Measurements from ENCODE around the gene GABBR1.

GABBR1 gene

DNA sequence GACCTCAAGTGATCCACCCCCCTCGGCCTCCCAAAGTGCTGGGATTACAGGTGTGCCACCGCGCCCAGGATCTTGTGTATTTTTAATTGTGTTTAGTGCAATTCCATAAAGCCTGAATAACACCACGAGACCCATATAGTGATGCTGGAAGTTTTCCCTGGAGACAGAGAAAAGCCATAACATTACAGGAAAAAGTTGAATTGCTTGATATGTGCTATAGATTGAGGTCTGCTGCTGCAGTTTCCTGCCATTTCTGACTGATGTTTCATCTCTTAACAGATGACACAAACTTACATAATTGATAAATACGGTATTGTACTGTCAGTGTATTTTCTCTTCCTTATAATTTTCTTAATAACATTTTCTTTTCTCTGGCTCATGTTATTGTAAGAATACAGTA lies 66.1 kb downstream of the GABBR1 start:
- no peak for DNase-seq (ENCODE audit: low read depth)

DNA sequence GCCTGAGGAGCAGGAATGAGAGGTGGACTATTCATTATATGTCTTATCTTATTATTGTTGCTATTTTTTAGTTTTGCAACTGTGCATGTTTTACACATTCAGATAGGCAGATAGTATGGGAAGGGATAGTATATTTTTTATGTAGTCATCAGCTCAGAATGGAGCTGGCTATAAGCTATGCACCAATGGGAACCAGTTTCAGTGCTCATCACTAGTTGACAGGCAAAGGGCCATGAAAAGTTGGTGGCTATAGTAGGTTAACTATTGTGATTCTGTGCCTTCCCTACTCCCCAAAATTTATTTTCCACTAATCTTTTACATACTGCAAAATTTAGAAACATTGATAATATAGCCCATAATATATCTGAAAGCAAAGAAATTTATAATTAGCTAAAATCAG lies 68.1 kb downstream of the GABBR1 start:
- no peak for DNase-seq (ENCODE audit: low read depth)

GRCh38 chr6:29563435-29563965 lies 69.5 kb downstream of the GABBR1 start:
- no peak for DNase-seq (ENCODE audit: low read depth)

DNA sequence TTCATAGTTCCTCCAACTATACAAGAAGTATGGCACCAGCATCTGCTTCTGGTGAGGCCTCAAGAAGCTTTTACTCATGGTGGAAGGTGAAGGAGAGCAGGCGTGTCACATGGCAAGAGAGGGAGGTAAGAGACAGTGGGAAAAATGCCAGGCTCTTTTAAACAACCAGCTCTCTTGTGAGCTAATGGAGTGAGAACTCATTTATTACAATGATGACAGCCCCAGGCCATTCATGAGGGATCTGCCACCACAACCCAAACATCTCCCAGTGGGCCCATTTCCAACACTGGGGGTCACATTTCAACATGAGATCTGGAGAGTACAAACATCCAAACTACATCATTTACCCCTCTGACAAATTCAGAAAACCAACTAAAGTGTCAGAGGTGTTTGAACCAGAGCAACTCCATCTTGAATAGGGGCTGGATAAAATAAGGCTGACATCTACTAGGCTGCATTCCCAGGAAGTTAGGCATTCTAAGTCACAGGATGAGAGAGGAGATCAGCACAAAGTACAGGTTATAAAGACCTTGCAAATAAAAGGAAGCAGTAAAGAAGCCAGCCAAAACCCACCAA lies 71.3 kb downstream of the GABBR1 start:
- DNase-seq (ENCODE audit: low read depth): no peak

DNA sequence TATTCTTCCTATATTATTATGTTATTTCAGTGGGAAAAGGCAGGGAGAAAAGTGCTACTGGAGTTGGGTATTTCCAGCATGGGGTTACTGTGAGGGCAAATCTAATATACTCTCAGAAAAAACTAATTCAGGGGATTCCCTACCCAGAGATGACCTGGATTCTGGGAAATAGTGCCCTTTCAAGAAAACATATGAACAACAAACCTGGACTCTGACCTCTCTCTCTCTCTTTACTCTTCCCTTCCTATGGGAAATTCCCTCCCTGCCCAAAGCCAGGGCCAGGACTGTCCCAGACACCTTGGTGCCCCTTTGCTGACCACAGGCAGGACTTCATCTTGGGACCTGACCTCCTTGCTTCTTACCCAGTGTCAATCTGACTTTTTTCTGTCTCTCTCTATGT lies 71.9 kb downstream of the GABBR1 start:
- DNase-seq (ENCODE audit: low read depth): no peak

GRCh38 chr6:29559524-29560287 lies 73.3 kb downstream of the GABBR1 start, which contains the start of gene UBD:
TSS of gene UBD (minus strand) at chr6:29559732. CDS start at chr6:29559701, 31 bp downstream.
- no peak for DNase-seq (ENCODE audit: low read depth)

DNA sequence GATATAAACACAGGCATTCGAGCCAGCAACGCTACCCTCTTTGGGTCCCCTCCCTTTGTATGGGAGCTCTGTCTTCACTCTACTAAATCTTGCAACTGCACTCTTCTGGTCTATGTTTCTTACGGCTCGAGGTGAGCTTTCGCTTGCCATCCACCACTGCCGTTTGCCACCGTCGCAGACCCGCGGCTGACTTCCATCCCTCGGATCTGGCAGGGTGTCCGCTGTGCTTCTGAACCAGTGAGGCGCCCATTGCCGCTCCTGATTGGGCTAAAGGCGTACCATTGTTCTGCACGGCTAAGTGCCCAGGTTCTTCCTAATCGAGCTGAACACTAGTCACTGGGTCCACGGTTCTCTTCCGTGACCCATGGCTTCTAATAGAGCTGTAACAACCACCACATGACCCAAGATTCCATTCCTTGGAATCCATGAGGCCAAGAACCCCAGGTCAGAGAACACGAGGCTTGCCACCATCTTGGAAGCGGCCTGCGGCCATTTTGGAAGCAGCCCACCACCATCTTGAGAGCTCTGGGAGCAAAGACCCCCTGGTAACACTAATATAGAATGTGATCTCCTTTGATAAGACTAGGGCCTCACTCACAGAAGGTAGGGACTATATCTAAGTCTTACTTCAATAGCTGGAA lies 74.4 kb downstream of the GABBR1 start:
- no peak for DNase-seq (ENCODE audit: low read depth)

- DNase-seq (ENCODE audit: low read depth): no peak
These were observed 75.7 kb downstream of the GABBR1 start for GRCh38 chr6:29557320-29557719.

DNA sequence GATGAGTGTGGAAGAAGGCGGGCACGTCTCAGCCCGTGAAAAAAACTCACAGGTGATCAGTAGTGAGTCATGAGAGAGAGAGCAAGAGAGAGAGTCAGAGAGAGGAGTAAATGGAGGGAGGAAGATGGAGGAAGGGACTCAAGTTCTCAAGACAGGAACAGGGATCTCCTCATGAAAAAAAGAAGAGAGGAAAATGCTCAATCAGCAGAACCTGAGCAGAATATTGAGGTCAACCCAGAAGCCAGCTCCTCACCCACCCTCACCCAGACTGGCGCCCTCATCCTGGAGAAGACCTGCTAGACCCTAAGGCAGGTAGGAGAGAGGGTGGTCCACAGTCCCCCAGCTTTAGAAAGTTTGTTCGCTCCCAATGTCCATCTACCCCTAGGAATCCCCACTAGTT lies 78.2 kb downstream of the GABBR1 start:
- DNase-seq (ENCODE audit: low read depth): no peak

DNA sequence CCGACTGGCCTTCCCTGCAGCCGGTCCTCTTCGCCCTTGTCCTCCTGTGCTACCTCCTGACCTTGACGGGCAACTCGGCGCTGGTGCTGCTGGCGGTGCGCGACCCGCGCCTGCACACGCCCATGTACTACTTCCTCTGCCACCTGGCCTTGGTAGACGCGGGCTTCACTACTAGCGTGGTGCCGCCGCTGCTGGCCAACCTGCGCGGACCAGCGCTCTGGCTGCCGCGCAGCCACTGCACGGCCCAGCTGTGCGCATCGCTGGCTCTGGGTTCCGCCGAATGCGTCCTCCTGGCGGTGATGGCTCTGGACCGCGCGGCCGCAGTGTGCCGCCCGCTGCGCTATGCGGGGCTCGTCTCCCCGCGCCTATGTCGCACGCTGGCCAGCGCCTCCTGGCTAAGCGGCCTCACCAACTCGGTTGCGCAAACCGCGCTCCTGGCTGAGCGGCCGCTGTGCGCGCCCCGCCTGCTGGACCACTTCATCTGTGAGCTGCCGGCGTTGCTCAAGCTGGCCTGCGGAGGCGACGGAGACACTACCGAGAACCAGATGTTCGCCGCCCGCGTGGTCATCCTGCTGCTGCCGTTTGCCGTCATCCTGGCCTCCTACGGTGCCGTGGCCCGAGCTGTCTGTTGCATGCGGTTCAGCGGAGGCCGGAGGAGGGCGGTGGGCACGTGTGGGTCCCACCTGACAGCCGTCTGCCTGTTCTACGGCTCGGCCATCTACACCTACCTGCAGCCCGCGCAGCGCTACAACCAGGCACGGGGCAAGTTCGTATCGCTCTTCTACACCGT lies 79.5 kb downstream of the GABBR1 start:
- no peak for DNase-seq (ENCODE audit: low read depth)

DNA sequence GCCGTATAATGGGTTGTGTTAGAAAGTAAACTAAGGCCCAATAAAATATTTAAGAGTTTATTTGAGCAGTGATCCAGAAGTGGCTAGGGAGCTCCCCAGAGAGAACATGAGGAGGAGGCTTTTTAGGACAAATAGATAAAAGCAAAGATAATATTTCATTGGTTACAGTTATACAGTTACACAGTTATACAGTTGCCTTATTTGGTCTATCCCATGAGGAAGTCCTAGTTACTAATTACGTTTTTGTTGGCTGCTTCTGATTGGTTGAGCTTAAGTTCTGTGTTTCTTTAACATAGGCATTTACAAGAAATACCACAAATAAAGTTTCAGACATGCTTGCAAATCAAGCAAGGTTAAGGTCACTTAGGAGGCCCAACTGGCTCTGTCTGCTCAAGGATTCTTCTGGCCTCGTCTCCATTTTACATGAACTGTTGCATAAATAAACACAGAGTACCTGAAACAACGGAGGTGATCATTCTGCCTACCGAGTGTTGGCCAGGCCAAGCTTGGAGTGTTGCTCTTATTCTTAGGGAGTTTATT lies 80.4 kb downstream of the GABBR1 start:
- DNase-seq (ENCODE audit: low read depth): no peak

DNA sequence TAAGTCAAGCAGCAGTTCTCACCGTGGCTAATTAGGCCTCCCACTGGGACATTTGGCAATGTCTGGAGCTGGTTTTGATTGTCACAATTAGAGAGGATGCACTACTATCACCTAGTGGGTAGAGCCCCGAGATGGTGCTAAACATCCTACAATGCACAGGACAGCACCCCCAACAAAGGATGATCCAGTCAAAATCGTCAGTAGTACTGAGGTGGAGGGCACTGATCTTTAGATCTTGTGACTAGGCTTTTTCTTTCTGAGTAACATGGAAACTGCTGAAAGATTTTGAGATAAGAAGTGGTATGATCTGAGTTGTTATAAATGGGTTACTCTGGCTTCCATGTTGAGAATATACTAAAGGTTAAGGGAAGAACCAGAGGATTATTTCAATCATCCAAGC lies 85.4 kb downstream of the GABBR1 start:
- no peak for DNase-seq (ENCODE audit: low read depth)

DNA sequence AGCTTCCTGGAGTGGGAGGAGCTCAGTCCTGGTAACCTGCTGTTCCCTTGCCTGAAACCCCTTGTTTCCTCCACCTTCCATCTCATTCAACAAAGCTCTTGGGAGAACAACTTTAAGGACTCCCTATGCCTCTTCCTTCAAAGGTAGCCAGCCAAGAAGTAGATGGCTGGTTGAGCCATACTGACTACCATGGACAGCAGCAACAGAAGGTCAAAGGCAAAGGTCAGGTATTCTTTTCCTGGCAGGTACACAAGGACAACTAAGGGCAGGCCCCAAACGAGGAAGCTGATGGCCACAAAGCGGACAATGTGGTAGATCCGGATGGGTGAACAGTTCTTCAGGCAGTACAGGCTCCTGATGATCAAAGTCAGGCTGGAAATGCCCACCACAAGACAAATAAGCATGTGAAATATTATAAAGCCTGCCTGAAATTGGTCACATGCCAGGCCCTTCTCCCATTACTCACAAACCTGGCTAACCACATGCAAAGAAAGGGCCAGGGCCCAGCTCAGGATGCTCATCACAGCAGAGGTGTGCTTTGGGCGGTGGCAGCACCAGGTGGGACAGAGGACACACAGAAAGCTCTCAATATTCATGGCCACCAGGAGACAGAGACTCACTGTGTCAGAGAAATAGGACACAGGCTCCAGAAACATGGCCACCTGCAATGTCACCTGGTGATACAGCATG lies 95.1 kb downstream of the GABBR1 start:
- DNase-seq (ENCODE audit: low read depth): no peak

DNA sequence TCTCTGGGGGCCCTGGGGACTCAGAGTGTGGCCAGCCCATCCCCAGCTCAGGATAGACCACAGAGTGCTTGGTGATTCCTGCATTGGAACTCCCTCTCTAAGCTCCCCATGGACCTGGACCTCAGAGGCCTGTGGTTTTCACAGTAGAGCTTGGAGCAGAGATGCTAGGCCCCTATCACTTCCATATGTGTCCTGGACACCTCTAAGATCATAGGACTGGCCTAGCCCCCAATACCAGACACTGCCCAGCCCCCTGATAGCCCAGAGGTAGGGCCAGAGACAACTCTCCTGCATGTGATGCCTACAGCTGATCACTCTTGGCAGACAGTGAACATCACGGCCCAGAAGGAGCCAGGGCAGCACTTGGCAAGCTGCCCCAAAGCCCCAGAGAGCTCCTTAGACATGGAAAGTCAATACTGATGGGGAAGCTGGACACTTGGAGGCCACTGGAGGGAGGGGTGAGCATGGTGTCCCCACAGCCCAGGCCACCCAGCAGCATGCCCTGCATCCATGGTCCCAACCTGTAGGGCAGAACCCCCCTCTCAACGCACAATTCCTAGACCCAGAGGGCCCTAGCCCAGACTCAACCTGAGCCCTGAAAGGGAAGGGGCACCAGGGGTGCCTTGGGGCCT lies 100.5 kb downstream of the GABBR1 start:
- no peak for DNase-seq (ENCODE audit: low read depth)

- no peak for DNase-seq (ENCODE audit: low read depth)
These were observed 101.3 kb downstream of the GABBR1 start for GRCh38 chr6:29531668-29532067.

- DNase-seq (ENCODE audit: low read depth): no peak
These were observed 102.2 kb downstream of the GABBR1 start for GRCh38 chr6:29530671-29531310.

- DNase-seq (ENCODE audit: low read depth): no peak
These were observed 103.0 kb downstream of the GABBR1 start for GRCh38 chr6:29529956-29530355.

DNA sequence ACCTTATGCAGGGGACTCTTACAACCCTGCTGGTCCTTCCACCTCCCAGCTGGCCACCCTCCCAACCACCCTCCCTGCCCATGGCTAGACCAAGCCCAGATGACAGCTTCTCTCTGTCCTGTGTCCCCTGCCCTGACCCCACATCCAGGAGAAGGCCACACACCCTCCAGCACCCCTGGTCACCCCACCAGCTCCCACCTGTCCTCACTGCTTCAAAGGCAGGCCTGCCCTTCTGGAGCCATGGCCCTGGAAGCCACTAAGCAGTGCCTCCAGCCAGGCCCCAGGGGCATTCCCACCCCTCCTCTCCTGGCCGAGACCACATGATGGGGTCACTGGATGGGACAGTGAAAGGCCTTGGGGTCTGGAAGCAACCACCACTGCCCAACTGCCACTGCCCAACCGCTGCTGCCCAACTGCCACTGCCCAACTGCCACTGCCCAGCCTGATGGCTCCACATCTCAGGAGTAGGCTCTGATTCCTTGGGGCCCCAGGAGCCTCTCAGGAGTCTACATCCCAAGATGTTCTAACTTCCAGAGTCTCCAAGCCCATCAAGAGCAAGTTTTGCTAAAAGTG lies 103.9 kb downstream of the GABBR1 start:
- no peak for DNase-seq (ENCODE audit: low read depth)

- DNase-seq (ENCODE audit: low read depth): no peak
These were observed 104.6 kb downstream of the GABBR1 start for GRCh38 chr6:29528300-29528931.

- no peak for DNase-seq (ENCODE audit: low read depth)
These were observed 105.4 kb downstream of the GABBR1 start for GRCh38 chr6:29527564-29527963.

Measured in T-helper 22 cell (primary cell).